GM18519 (cell line): ENCODE data around the gene ADAMTS7.
"Not testable (repeated sequence)": the region's sequence is repeated elsewhere in the genome, so short reads cannot be mapped to it uniquely, and the experiment has no call there.

Experiments
- ATAC-seq: cut with Tn5 transposase; IDR thresholded peaks from one replicate; pipeline ENCODE4 v1.9.1; 2021; ENCODE audit warnings: mild to moderate bottlenecking, moderate library complexity; ENCODE audit not compliant: unreplicated experiment, low FRiP score

Gene ADAMTS7

DNA sequence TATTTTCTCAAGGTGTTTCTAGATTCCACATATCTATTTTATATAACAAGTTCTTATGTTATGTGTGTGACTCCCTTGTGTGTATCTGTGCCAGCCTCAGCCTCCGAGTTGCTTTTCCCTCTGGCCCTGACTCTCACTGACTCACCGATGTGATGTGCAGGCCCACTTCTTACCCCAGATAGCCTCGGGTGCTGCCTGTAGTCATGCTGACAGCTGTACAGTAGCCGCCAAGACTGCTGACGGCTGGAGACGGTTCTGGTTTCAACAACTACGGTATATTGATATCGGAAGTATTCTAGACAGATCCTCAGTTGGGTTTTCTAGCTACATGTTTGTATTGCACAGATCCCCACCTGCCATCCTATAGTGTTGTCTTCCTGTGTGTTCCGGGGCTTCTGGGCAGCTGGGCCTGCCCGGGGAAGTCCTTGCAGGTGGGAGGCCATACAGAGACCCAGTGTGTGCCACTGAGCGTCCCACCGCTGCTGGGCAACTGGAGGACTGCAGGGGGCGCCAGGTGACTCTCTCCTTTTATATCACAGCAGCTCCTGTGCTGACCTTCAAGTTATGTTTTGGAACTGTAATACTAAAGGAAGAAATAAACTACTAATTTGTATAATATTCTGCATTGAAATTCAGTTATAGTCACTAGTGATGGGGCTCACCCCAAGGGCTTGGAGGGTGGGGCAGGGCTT lies 55.2 kb downstream of the ADAMTS7 start:
- ATAC-seq, result not testable (repeated sequence)

GRCh38 chr15:78754637-78755280 lies 56.5 kb downstream of the ADAMTS7 start:
- ATAC-seq, result not testable (repeated sequence)

DNA sequence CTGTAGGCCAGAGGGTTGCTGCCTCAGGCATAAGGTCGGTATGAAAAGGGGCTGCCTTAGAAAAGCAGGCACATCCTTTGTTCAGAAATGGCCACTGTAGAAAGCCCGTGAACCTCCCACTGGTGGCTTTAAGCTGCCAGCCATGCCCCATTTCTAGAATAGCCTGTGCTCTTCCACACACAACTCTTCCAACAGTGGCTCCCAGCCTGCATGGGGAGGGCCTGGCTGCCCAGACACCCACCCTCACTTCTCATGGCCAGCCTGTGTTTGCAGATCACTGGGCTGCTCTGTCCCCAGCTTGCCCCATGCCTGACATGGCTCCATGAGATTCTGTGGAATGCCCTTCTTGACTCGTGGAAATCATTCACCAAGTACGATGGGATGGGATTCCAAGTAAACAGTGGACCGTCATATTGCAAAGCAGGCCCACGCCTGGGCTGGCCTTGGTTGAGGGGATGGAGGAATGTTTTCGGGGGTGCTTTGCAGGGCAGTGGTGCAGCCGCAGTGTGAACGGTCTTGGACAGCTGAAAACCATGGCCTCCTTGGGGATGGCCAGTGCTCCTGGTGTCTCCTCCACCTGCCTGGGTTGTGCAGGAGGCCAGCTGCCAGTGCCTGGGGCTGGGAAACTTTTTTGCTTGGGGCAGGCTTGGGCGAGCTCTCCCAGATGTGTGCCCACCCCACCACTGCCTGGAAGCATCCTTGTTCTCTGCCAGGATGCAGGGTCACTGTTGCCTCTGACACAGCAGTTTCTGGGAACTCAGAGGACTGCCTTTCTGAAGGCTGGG lies 57.3 kb downstream of the ADAMTS7 start:
- ATAC-seq, result not testable (repeated sequence)

GRCh38 chr15:78753359-78753659 lies 58.0 kb downstream of the ADAMTS7 start:
- not testable (repeated sequence) for ATAC-seq

GRCh38 chr15:78752492-78753358 lies 58.5 kb downstream of the ADAMTS7 start:
- ATAC-seq, result no peak

- ATAC-seq, result no peak
Observed at GRCh38 chr15:78751602-78751979, 59.7 kb downstream of the ADAMTS7 start.

- peak; percentile 90 for ATAC-seq
Observed at GRCh38 chr15:78750974-78751601, 60.2 kb downstream of the ADAMTS7 start.

DNA sequence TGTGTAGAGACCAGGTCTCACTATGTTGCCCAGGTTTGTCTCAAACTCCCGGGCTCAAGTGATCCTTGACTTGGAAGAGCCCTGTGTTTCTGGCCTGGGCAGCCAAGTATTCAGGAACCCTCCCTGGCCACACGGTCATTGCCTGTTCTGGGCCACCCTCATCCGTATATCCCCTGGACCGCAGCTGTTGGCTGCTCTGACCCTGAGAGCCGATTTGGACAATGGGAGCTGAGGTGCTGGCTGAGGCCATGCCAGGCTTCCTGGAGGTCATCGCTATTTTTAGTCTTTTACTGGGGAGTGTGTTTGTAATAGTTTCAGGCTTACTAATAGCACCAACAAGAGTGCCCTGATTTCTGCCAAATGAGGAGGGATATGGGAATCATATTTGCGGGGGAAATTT lies 60.7 kb downstream of the ADAMTS7 start:
- ATAC-seq, result no peak

- ATAC-seq, result no peak
Observed at GRCh38 chr15:78749831-78750230, 61.4 kb downstream of the ADAMTS7 start.

GRCh38 chr15:78747877-78748276 lies 63.4 kb downstream of the ADAMTS7 start:
- ATAC-seq, result not testable (repeated sequence)

DNA sequence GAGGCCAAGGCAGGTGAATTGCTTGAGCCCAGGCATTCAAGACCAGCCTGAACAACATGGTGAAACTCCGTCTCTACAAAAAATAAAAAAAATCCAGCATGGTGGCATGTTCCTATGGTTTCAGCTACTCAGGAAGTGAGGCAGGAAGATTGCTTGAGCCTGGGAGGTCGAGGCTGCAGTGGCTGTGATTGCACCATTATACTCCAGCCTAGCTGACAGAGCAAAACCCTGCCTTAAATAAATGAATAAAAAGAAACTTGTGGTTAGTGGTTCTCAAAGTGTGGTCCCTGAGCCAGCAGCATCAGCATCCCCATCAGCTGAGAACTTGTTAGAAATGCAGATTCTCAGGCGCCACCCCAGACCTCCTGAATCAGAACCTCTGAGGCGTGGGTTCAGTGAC lies 69.6 kb downstream of the ADAMTS7 start:
- not testable (repeated sequence) for ATAC-seq

- ATAC-seq, result no peak
Observed at GRCh38 chr15:78740904-78741274, 70.4 kb downstream of the ADAMTS7 start.

- no peak for ATAC-seq
Observed at GRCh38 chr15:78739996-78740903, 71.0 kb downstream of the ADAMTS7 start.

DNA sequence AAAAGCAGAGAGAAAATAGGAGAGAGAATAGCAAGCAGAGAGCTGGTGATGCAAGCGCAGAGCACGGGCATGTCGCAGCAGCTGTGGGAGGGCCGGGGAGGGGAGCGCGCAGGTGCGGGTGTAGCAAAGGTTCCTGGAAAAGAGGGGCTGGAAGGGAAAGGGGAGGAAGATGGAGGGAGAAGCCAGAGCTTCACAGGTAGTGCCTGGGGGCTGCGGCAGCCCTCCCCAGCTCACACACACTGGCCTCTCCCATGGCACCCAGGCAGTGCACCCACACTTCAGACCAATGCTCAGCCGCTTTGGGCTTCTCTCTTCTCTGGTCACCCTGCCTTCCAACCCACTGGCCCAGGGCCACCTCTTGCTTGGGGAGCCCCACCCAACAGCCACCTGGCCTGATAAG lies 72.1 kb downstream of the ADAMTS7 start:
- no peak for ATAC-seq

DNA sequence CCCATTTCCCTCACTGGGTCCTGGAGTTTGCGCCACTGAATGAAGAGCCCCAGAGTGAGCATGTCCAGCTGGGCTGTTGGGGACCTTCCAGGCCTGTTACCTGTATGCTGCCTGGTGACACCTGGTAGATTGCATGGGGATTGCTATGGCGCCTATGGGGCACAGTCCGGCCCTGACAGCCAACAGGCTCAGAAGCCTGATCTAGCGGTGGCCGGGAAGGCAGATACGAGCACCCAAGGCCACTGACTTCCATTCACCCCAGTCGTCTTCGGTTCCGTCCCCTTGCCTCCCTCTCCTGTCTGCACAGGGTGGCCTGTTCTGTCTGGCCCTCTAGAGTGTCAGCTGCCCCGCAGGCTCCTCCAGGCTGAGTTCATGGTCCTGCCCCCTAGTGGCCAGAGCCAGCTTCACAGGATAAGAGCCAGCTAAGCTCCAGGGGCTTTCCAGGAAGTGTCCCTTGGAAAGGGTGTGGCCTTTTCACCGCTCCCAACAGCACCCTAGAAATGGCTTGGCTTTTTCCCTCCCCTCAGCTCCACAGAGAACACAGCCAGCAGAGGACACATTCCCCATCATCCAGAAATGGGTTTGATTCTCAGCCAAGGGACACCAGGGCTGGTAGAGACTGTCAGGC lies 73.2 kb downstream of the ADAMTS7 start:
- ATAC-seq, result not testable (repeated sequence)

DNA sequence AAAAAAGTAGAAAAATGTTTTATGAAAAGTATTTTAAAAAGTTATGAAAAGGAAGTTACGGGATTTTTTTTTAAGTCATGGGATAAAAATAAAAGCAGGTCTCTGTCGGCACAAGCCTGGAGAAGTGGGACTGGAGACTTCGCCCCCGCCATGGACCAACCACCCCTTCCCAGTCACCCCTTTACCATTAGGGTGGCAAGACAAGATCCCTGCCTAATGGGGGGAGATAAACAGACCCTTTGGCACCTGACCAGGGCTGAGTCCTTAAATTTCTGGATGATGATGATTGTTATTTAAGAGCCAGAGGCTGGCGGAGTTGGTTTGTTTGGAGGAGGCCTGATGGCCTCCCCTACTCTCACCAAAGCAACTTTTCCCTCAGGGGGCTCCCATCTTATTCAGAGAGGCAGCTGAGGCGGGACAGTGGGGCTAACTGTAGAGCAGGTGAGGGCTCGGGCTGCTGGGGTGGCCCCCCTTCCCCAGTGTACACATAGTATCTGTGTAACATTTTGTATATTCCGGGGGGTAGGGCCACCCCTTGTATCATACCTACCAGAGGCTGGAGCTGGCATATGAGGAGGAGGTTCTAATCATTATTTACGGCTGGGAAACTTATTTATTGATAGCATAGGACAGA lies 74.0 kb downstream of the ADAMTS7 start:
- ATAC-seq, result no peak

- not testable (repeated sequence) for ATAC-seq
Observed at GRCh38 chr15:78736286-78736685, 75.0 kb downstream of the ADAMTS7 start.

DNA sequence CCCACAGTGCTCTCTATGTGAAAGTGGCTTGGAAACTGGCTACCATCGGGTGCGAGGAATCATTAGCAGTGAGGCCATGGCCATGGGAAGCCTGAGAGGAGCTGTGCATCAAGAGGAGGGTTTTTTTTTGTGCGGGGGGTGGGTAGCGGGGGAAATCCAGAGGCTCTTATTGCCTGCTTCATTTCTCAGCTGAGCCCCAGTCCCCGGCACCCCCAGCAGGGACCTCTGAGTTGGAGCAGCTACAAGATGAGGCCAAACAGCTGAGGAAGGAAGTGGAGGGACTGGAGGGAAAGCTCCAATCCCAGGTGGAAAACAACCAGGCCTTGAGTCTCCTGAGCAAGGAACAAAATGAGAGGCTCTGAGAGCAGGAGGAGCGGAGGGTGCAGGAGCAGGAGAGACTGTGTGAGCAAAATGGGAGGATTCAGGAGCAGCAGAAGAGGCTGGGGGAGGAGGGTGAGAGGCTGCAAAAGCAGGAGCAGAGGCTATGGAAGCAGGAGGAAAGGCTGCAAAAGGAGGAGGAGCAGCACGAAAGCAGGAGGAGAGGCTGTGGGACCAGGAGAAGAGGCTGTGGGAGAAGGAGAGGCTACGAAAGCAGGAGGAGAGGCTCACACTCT lies 76.7 kb downstream of the ADAMTS7 start:
- ATAC-seq, result no peak
